ENCODE data around the gene CD19.
"Not testable (repeated sequence)": the region's sequence is repeated elsewhere in the genome, so short reads cannot be mapped to it uniquely, and the experiment has no call there.

Gene CD19

GRCh38 chr16:28931801-28932225 is at the start of gene CD19:
Gene CD19, plus strand, starts transcription at chr16:28931971. Its CDS starts 30 bp downstream, at chr16:28932001.
- no peak for DNase-seq

GRCh38 chr16:28882551-28883160 is 49.1 kb upstream of the CD19 start:
- no peak for DNase-seq

- DNase-seq = no peak
These were observed 48.4 kb upstream of the CD19 start for GRCh38 chr16:28883221-28883996.

- no peak for DNase-seq
These were observed 47.7 kb upstream of the CD19 start for GRCh38 chr16:28884045-28884444.

GRCh38 chr16:28886945-28887344 is 44.8 kb upstream of the CD19 start:
- DNase-seq = no peak

GRCh38 chr16:28890355-28890754 is 41.4 kb upstream of the CD19 start:
- not testable (repeated sequence) for DNase-seq

GRCh38 chr16:28891964-28892890 is 39.5 kb upstream of the CD19 start:
- no peak for DNase-seq

- no peak for DNase-seq
These were observed 38.5 kb upstream of the CD19 start for GRCh38 chr16:28893291-28893690.

- DNase-seq = no peak
These were observed 36.2 kb upstream of the CD19 start for GRCh38 chr16:28895609-28896008.

- DNase-seq = no peak
These were observed 33.9 kb upstream of the CD19 start for GRCh38 chr16:28897826-28898225.

- DNase-seq = no peak
These were observed 33.5 kb upstream of the CD19 start for GRCh38 chr16:28898266-28898665.

- no peak for DNase-seq
These were observed 32.8 kb upstream of the CD19 start for GRCh38 chr16:28898942-28899341.

GRCh38 chr16:28899882-28900590 is 31.7 kb upstream of the CD19 start:
- DNase-seq = no peak

- DNase-seq = no peak
These were observed 31.2 kb upstream of the CD19 start for GRCh38 chr16:28900601-28901000.

- DNase-seq = no peak
These were observed 29.9 kb upstream of the CD19 start for GRCh38 chr16:28901862-28902261.

- DNase-seq = no peak
These were observed 28.9 kb upstream of the CD19 start for GRCh38 chr16:28902909-28903308.

GRCh38 chr16:28903344-28904042 is 28.3 kb upstream of the CD19 start:
- DNase-seq = no peak

- no peak for DNase-seq
These were observed 27.4 kb upstream of the CD19 start for GRCh38 chr16:28904363-28904762.

- DNase-seq = no peak
These were observed 26.9 kb upstream of the CD19 start for GRCh38 chr16:28904828-28905227.

GRCh38 chr16:28905229-28905754 is 26.5 kb upstream of the CD19 start:
- no peak for DNase-seq

- DNase-seq = no peak
These were observed 25.9 kb upstream of the CD19 start for GRCh38 chr16:28905800-28906372.

Measured in activated CD4-positive, CD25-positive, alpha-beta regulatory T cell (primary cell).